NCI-H2196 (cell line): Measurements from ENCODE around the gene POU6F2.
A peak's percentile ranks its signal among the peaks of the same experiment; 100 is the strongest.

Source experiments
- DNase-seq: peaks from one replicate; lab custom pipeline; 2025; ENCODE audit not compliant: unreplicated experiment; lab: John Stamatoyannopoulos, UW

The POU6F2 gene

GRCh38 chr7:39428221-39428620 lies 450.5 kb downstream of the POU6F2 start:
- DNase-seq = no peak

GRCh38 chr7:39429421-39429820 lies 451.7 kb downstream of the POU6F2 start:
- no peak for DNase-seq

DNA sequence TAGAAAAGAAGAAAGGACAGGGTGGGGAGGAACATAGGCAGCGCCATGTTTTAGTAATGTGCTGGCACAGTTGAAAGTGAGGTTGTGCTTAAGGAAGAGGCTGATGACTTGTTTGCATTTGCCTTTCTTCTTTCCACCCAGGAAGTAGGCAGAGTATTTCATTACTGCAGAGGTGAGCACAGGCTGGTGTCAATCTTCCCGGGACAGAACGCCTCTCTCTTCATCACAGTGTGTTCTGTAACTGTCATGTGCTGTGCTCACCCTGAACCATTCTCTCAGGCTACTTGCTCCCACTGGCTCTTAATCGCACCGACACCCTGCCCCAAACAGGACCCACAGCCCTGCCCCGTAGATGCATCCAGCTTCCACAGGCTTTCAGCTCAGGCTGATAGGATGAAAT lies 452.7 kb downstream of the POU6F2 start:
- DNase-seq = no peak

GRCh38 chr7:39430909-39431641 lies 453.4 kb downstream of the POU6F2 start:
- no peak for DNase-seq

GRCh38 chr7:39432368-39432767 lies 454.7 kb downstream of the POU6F2 start:
- DNase-seq = no peak

DNA sequence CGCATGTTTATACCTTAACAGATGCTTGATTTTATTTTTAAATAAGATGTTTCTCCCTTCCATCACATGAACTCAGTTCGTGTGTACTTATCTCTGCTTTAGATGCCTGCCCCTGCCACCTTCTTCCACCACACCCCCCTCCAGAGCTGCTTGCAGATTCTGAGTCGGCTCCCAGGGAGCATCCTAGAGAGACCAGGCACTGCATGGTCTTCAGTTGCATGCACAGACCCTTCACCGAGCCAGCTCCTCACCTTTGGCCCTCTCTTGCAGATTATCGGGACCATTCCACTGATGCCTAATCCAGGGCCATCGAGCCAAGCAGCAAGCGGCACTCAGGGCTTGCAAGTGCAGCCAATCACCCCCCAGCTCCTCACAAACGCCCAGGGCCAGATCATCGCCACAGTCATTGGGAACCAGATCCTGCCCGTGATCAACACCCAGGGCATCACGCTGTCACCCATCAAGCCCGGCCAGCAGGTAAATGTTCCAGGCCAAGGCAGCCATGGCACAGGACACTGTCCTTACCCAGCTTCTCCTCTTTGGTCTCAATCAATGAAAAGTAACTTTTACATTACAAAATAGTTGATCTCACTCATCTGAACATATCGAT lies 455.2 kb downstream of the POU6F2 start:
- DNase-seq = no peak

DNA sequence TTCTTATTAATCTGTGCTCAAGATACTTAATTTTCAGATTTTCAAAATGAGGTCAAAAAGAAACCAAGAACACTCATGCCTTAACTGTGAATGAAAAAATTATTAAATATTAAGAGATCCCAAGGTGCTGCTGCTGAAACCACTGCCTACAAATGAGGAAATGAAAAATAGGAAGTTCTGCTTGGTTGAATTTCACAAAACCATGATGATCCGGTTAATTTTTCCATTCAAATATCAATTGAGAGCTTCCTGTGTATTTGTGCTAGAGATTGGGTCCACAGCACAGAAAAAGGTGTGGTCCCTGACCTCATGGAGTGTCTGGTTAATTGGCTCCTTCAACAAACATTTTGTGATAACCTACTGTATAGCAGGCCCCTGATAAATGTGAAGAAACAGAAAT lies 455.8 kb downstream of the POU6F2 start:
- no peak for DNase-seq

- no peak for DNase-seq
Observed at GRCh38 chr7:39434012-39434411, 456.3 kb downstream of the POU6F2 start.

- no peak for DNase-seq
Observed at GRCh38 chr7:39446546-39446945, 468.8 kb downstream of the POU6F2 start.

DNA sequence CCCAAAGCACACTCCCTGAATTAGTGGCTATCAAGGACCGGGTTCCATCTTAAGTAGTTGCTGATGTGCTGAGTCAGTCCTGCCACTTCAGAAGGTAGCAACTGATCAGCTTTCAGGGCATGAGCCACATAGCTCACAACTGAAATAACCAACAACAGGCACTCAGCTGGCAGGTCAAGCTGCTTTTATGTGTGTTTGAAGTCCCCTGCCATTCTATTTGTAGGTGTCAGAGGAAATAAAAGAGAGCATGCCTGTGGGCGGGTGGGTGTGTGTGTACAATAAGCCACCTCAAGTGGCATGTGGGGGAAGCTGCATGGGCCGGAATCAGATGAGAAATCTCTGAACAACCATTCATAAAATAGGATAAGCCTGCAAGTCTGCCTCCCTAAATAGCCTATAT lies 474.2 kb downstream of the POU6F2 start:
- no peak for DNase-seq

- DNase-seq = no peak
Observed at GRCh38 chr7:39453743-39454355, 476.1 kb downstream of the POU6F2 start.

- no peak for DNase-seq
Observed at GRCh38 chr7:39458061-39458745, 480.5 kb downstream of the POU6F2 start.

- no peak for DNase-seq
Observed at GRCh38 chr7:39459636-39460035, 481.9 kb downstream of the POU6F2 start.

DNA sequence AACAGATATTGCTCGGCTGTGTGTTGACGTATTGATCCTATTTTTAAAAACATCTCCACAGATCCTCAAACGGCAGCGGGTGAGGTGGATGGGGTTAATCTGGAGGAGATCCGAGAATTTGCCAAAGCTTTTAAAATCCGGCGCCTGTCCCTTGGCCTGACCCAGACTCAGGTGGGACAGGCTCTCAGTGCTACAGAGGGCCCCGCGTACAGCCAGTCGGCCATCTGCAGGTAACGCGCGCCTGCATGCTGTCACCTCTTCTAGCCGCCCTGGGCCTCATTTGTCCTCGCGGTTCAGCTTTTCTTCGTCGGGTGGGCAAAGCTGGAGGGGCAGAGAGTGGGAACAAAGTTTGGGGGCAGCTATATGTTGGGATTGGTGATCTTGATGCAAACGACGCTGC lies 482.8 kb downstream of the POU6F2 start:
- DNase-seq = no peak

DNA sequence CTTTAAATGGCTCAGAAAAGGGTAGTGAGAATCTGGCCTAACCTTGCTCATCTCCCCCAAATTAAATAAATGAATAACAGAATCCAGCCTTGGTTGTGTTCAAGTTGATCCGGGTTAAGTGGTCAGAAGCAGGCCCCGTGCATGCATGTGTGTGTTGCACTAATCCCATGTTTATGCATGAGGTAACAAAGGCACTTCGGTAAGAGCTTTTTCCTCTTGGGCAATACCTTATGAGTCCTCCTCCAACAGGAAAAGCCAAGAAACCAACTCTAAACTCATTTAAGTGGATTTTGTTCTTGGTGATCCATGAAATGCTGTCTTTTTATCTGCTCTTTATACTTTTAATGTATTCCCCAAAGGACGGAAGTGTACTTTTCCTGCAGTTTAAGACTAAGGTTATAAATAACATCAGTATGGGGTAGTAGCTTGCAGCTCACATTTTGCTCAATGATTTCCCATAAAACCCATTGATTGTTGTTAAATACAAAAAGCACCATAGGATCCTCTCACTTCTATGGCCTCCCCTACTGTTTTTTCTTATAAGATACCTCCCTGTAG lies 483.6 kb downstream of the POU6F2 start:
- DNase-seq = no peak

- DNase-seq = no peak
Observed at GRCh38 chr7:39463252-39463651, 485.5 kb downstream of the POU6F2 start.

- DNase-seq = no peak
Observed at GRCh38 chr7:39464350-39465054, 486.8 kb downstream of the POU6F2 start.

- peak; percentile 37 for DNase-seq
Observed at GRCh38 chr7:39465055-39465929, 487.6 kb downstream of the POU6F2 start.

- no peak for DNase-seq
Observed at GRCh38 chr7:39468261-39468660, 490.6 kb downstream of the POU6F2 start.

DNA sequence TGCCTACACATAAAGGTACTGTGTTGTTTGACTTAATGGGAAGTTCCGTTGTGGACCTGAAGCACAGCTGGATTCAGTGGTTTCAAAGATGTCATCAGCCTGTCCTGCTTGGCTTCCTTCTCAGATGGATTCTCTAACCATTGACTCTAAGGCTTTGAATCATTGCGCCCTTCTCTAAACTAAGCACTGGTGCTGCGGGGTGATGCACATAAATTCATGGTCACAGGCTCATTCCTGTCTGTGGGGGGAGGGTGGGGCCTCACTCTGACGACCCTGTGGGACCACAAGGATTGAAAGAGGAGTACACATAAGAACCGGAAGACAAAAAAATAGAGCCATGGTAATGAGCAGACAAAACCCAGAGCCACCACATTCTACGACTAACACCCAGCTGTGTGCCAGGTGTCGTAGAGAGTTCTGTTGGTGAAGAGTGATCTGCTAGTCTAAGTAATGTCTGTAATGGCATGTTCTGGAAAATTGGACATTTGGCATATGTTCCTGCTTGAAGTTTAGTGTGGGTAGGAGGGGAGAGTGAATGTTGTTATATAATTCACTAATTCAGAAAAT lies 491.2 kb downstream of the POU6F2 start:
- no peak for DNase-seq
